Parathyroid adenoma (tissue), 2 donors: ENCODE data around the gene CLCN6.

ENCODE experiments used
- H2AFZ ChIP-seq: fragments of 300-600 bp; sonication (generic); one replicate; pipeline ENCODE4 v1.7.0; 2017; ENCODE audit warnings: antibody characterized with exemption, mild to moderate bottlenecking
- H3K27ac ChIP-seq: fragments of 300-600 bp; sonication (generic); one replicate; pipeline ENCODE4 v1.7.0; 2017
- H3K27me3 ChIP-seq: fragments of 300-600 bp; sonication (generic); one replicate; pipeline ENCODE4 v1.7.0; 2017; ENCODE audit warnings: low read length; ENCODE audit not compliant: control insufficient read depth, insufficient read depth
- H3K36me3 ChIP-seq: fragments of 300-600 bp; sonication (generic); one replicate; pipeline ENCODE4 v1.7.0; 2017; ENCODE audit warnings: low read length; ENCODE audit not compliant: control insufficient read depth, insufficient read depth
- H3K4me1 ChIP-seq: fragments of 300-600 bp; sonication (generic); one replicate; pipeline ENCODE4 v1.7.0; 2017; ENCODE audit warnings: control low read depth
- H3K4me2 ChIP-seq: fragments of 300-600 bp; sonication (generic); one replicate; pipeline ENCODE4 v1.7.0; 2017; ENCODE audit warnings: low read length
- H3K4me3 ChIP-seq: fragments of 300-600 bp; sonication (generic); one replicate; pipeline ENCODE4 v1.7.0; 2017; ENCODE audit warnings: low read depth, low read length
- H3K79me2 ChIP-seq: fragments of 300-600 bp; sonication (generic); one replicate; pipeline ENCODE4 v1.7.0; 2017; ENCODE audit warnings: control low read depth
- H3K9ac ChIP-seq: fragments of 300-600 bp; sonication (generic); one replicate; pipeline ENCODE4 v1.7.0; 2017; ENCODE audit warnings: mild to moderate bottlenecking
- H3K9me3 ChIP-seq: fragments of 300-600 bp; sonication (generic); one replicate; pipeline ENCODE4 v1.7.0; 2017; ENCODE audit warnings: low read length; ENCODE audit not compliant: control insufficient read depth
- CTCF ChIP-seq: fragments of 300-600 bp; sonication (generic); IDR thresholded peaks from one replicate; pipeline ENCODE4 v1.7.0; 2017; ENCODE audit warnings: antibody characterized with exemption, mild to moderate bottlenecking
- donor health status: primary hyperparathyroidism.

Gene CLCN6

GRCh38 chr1:11778844-11779623, 27.0 kb upstream of the CLCN6 start:
- TF ChIP-seq CTCF, result no peak
- H3K79me2 ChIP-seq, result no peaks in the 10 kb centered on the region
- H3K9me3 ChIP-seq, result no peaks in the 10 kb centered on the region
- no peak overlapping the region for H3K4me3 ChIP-seq
- H2AFZ ChIP-seq, result no peak overlapping the region
- H3K27ac ChIP-seq, result no peak overlapping the region
- no peak overlapping the region for H3K9ac ChIP-seq
- no peaks in the 10 kb centered on the region for H3K4me1 ChIP-seq
- no peaks in the 10 kb centered on the region for H3K36me3 ChIP-seq
- H3K27me3 ChIP-seq, result no peaks in the 10 kb centered on the region
- H3K4me2 ChIP-seq, result no peak overlapping the region

- H2AFZ ChIP-seq, result no peak overlapping the region
- H3K27me3 ChIP-seq, result no peaks in the 10 kb centered on the region
- no peak overlapping the region for H3K4me2 ChIP-seq
- no peaks in the 10 kb centered on the region for H3K79me2 ChIP-seq
- no peak overlapping the region for H3K9ac ChIP-seq
- no peak overlapping the region for H3K27ac ChIP-seq
- no peaks in the 10 kb centered on the region for H3K9me3 ChIP-seq
- H3K4me3 ChIP-seq, result no peak overlapping the region
- no peaks in the 10 kb centered on the region for H3K36me3 ChIP-seq
- no peak for TF ChIP-seq CTCF
- no peaks in the 10 kb centered on the region for H3K4me1 ChIP-seq
Measured at GRCh38 chr1:11779715-11780379, 26.1 kb upstream of the CLCN6 start.

DNA sequence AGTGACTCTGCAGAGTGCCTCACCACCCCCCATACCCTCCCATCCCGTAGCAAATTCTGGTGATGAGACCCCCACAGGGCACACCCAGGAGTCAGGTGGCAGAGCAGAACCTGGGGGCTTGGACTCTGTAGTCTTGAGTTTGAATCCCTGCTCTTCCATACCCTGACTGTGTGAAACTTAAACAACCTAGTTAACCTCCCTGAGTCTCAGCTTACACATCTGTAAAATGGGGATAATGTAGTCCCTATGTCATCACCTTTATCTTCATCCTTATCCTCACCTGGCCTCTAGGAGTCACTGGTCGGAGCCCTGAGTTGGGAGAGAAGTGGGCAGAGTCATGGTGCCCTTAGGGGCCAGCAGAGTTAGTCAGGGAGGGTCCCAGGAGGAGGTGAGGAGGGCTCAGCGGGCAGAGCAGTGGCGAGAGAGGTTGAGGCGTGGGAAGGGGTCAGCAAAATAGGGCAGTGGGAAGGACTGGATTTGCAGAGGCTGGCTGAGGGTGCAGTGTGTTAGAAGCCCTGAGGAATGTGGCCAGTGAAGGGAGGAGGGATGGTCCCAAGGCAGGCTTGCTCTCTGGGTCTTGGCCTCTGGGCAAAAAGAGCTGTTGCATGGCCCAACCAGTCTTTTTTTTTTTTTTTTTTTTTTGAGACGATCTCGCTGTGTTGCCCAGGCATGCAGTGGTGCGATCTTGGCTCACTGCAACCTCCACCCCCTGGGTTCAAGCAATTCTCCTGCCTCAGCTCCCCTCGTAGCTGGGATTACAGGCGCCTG, 25.4 kb upstream of the CLCN6 start:
- Histone ChIP-seq H3K27me3 (no peaks in the 10 kb centered on the region), H2AFZ (no peak overlapping the region), H3K27ac (no peak overlapping the region), H3K4me3 (no peak overlapping the region), H3K4me1 (peaks cover 2% of the 10 kb centered on the region), H3K4me2 (no peak overlapping the region), H3K36me3 (no peaks in the 10 kb centered on the region), H3K79me2 (no peaks in the 10 kb centered on the region), H3K9me3 (no peaks in the 10 kb centered on the region), H3K9ac (no peak overlapping the region)
- no peak for TF ChIP-seq CTCF

DNA sequence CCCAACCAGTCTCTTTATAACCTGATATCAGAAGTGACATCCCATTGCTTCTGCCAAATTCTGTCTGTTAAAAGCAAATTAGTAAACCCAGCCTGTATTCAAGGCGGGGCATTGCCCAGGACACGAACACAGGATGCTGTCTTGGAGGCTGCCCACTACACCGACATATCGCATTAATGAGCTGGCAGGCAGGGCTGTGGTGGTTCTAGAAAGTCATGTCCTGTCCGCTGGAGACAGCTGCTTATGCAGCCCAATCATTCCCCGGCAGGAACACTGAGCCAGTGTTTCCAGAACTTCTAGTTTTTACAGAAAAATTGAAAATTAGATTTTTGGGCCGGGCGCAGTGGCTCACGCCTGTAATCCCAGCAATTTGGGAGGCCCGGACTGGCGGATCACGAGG, 24.7 kb upstream of the CLCN6 start:
- H3K9ac ChIP-seq, result no peak overlapping the region
- no peaks in the 10 kb centered on the region for H3K9me3 ChIP-seq
- no peak overlapping the region for H3K4me2 ChIP-seq
- peaks cover 3% of the 10 kb centered on the region for H3K4me1 ChIP-seq
- H3K27ac ChIP-seq, result no peak overlapping the region
- no peak overlapping the region for H2AFZ ChIP-seq
- H3K36me3 ChIP-seq, result no peaks in the 10 kb centered on the region
- H3K4me3 ChIP-seq, result no peak overlapping the region
- H3K79me2 ChIP-seq, result no peaks in the 10 kb centered on the region
- TF ChIP-seq CTCF, result no peak
- H3K27me3 ChIP-seq, result no peaks in the 10 kb centered on the region
